ENCODE results near the gene EIF1B.

DNA sequence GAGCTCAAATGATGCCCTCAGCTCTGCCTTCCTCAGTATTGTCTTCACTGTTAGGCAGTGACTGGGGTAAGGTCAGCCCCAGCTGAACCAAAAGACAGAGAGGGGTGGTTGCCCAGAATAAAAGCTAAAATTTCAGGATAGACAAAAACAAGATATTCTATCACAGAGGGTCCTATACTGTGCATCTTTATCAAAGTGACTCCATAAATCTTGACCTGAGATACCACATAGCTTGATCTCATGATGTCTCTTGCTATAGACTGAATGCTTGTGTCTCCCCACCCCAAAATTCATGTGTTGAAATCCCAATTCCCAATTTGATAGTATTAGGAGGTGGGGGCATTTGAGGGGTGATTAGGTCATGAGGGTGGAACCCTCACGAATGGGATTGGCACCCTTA is 30.4 kb downstream of the EIF1B start:
- TF ChIP-seq EGR1 (IDR thresholded peaks at IDR 0.05) (no peak), RAD21 (IDR thresholded peaks at IDR 0.05; ENCODE audit: low read depth) (no peak), NFIC (IDR thresholded peaks at IDR 0.05) (no peak), TCF12 (IDR thresholded peaks at IDR 0.05; ENCODE audit: low read depth) (no peak)
- TF ChIP-seq, protein P1, sequence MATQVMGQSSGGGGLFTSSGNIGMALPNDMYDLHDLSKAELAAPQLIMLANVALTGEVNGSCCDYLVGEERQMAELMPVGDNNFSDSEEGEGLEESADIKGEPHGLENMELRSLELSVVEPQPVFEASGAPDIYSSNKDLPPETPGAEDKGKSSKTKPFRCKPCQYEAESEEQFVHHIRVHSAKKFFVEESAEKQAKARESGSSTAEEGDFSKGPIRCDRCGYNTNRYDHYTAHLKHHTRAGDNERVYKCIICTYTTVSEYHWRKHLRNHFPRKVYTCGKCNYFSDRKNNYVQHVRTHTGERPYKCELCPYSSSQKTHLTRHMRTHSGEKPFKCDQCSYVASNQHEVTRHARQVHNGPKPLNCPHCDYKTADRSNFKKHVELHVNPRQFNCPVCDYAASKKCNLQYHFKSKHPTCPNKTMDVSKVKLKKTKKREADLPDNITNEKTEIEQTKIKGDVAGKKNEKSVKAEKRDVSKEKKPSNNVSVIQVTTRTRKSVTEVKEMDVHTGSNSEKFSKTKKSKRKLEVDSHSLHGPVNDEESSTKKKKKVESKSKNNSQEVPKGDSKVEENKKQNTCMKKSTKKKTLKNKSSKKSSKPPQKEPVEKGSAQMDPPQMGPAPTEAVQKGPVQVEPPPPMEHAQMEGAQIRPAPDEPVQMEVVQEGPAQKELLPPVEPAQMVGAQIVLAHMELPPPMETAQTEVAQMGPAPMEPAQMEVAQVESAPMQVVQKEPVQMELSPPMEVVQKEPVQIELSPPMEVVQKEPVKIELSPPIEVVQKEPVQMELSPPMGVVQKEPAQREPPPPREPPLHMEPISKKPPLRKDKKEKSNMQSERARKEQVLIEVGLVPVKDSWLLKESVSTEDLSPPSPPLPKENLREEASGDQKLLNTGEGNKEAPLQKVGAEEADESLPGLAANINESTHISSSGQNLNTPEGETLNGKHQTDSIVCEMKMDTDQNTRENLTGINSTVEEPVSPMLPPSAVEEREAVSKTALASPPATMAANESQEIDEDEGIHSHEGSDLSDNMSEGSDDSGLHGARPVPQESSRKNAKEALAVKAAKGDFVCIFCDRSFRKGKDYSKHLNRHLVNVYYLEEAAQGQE (IDR thresholded peaks at IDR 0.05; ENCODE audit: low read depth), result no peak
